ENCODE results near the gene CSNK1E.

DNA sequence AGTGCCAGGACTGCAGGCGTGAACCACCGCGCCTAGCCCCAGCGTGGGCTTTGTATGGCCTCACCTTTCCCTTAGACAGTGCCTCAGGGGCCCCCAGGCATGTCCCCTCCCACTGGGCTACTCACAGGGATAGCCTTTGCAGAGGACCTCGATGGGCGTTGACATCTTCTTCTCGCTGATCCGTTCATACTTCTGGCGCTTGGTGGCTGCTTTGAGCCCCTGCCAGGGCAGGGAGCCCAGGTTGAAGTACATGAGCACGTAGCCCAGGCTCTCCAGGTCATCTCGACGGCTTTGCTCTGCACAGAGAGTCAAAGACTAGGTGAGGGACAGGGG, 17.5 kb downstream of the CSNK1E start:
- TF ChIP-seq, protein P1, sequence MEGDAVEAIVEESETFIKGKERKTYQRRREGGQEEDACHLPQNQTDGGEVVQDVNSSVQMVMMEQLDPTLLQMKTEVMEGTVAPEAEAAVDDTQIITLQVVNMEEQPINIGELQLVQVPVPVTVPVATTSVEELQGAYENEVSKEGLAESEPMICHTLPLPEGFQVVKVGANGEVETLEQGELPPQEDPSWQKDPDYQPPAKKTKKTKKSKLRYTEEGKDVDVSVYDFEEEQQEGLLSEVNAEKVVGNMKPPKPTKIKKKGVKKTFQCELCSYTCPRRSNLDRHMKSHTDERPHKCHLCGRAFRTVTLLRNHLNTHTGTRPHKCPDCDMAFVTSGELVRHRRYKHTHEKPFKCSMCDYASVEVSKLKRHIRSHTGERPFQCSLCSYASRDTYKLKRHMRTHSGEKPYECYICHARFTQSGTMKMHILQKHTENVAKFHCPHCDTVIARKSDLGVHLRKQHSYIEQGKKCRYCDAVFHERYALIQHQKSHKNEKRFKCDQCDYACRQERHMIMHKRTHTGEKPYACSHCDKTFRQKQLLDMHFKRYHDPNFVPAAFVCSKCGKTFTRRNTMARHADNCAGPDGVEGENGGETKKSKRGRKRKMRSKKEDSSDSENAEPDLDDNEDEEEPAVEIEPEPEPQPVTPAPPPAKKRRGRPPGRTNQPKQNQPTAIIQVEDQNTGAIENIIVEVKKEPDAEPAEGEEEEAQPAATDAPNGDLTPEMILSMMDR (IDR thresholded peaks at IDR 0.05): no peak
- no peak for TF ChIP-seq POLR2AphosphoS5 (IDR thresholded peaks at IDR 0.05)
- no peak for TF ChIP-seq POLR2A (IDR thresholded peaks at IDR 0.05)
- no peak for TF ChIP-seq EP300 (IDR thresholded peaks at IDR 0.05)
